Fibroblast of lung (primary cell): ENCODE results near the gene ABHD18. TPM values are rescaled to one million over a fixed set of nuclear protein-coding genes. Genes with fewer than 3 reads are reported as not detected.
"Not testable (repeated sequence)": the region's sequence is repeated elsewhere in the genome, so short reads cannot be mapped to it uniquely, and the experiment has no call there.

Source experiments
- DNase-seq, 2 donors: peaks; one replicate each; pipeline versions ENCODE4 v3.0.0 to v3.0.0-alpha.2; 2010; ENCODE audit warnings: low read depth in 2 of 2
- H2AFZ ChIP-seq: 2 replicates; pipeline ENCODE4 v1.5.1; 2012; ENCODE audit warnings: low read length, control low read depth, inconsistent platforms
- H3K27ac ChIP-seq: 2 replicates; pipeline ENCODE4 v1.5.1; 2011; ENCODE audit warnings: low read length, control low read depth; ENCODE audit not compliant: insufficient read depth
- H3K27me3 ChIP-seq: 2 replicates; pipeline ENCODE4 v1.5.1; 2011; ENCODE audit warnings: mild to moderate bottlenecking, low read length; ENCODE audit not compliant: control insufficient read depth, insufficient read depth
- H3K36me3 ChIP-seq: 2 replicates; pipeline ENCODE4 v1.5.1; 2011; ENCODE audit warnings: low read length; ENCODE audit not compliant: control insufficient read depth, insufficient read depth
- H3K4me1 ChIP-seq: 2 replicates; pipeline ENCODE4 v1.5.1; 2011; ENCODE audit warnings: low read length; ENCODE audit not compliant: control insufficient read depth, insufficient read depth; ENCODE audit errors: extremely low read depth
- H3K4me2 ChIP-seq: 2 replicates; pipeline ENCODE4 v1.5.1; 2011; ENCODE audit warnings: low read length, control low read depth; ENCODE audit not compliant: insufficient read depth; ENCODE audit errors: extremely low read depth
- H3K4me3 ChIP-seq, 4 experiments: fragments of 200-600 bp in 1 of 4; sonication (generic) in 1 of 4; replicated peaks in 1 of 4; 2 replicates each; pipeline ENCODE4 v1.5.1; 2011 to 2016; ENCODE audit warnings: low read length in 4 of 4, low read depth in 3 of 4, mild to moderate bottlenecking in 3 of 4, control low read depth in 2 of 4, inconsistent platforms in 1 of 4, mixed read lengths in 1 of 4; ENCODE audit not compliant: insufficient read depth in 1 of 4; ENCODE audit errors: control extremely low read depth in 1 of 4
- H3K79me2 ChIP-seq: 2 replicates; pipeline ENCODE4 v1.5.1; 2012; ENCODE audit warnings: mild to moderate bottlenecking, low read length, inconsistent platforms; ENCODE audit not compliant: control insufficient read depth, insufficient read depth
- H3K9ac ChIP-seq: 2 replicates; pipeline ENCODE4 v1.5.1; 2011; ENCODE audit warnings: mild to moderate bottlenecking, low read length, control low read depth; ENCODE audit not compliant: insufficient read depth
- H3K9me3 ChIP-seq: 2 replicates; pipeline ENCODE4 v1.5.1; 2012; ENCODE audit warnings: low read depth, low read length; ENCODE audit not compliant: control insufficient read depth, insufficient read depth
- H4K20me1 ChIP-seq: 2 replicates; pipeline ENCODE4 v1.5.1; 2011; ENCODE audit warnings: low read length; ENCODE audit not compliant: control insufficient read depth, insufficient read depth; ENCODE audit errors: extremely low read depth
- CTCF ChIP-seq, 2 donors: IDR thresholded peaks in 1 of 2; conservative IDR thresholded peaks in 1 of 2; 1 replicate in 1 of 2; 2 replicates in 1 of 2; pipeline ENCODE4 v1.5.1; 2011 to 2012; ENCODE audit warnings: low read length in 2 of 2, control low read depth in 1 of 2, inconsistent platforms in 1 of 2, low read depth in 1 of 2, mild to moderate bottlenecking in 1 of 2
- EZH2 ChIP-seq: IDR thresholded peaks from 2 replicates; pipeline ENCODE4 v1.5.1; 2012; ENCODE audit warnings: low read length, control low read depth, mild to moderate bottlenecking; ENCODE audit errors: missing control alignments
- polyA plus RNA-seq, 2 donors: library from polyadenylated mRNA; depleted of rRNA in 1 of 2; stranded (reverse) in 1 of 2; unstranded in 1 of 2; fragments of >200 nt; gene quantifications; 2 replicates each; pipeline ENCODE4 v1.2.1, GENCODE V29; 2011 to 2012; ENCODE audit warnings: missing spikeins in 1 of 2
- total RNA-seq: library from RNA; depleted of rRNA; stranded (reverse); fragments of >200 nt; gene quantifications from 2 replicates; pipeline ENCODE4 v1.2.1, GENCODE V29; 2014

Gene ABHD18
- total and polyA plus RNA-seq, 2 donors (not counting 1 experiment from before 2014, with no cell fraction given): 4.2 to 5.3 TPM

- no peak for DNase-seq
- Histone ChIP-seq H3K36me3 (no peaks in the 10 kb centered on the region), H3K27me3 (no peaks in the 10 kb centered on the region), H2AFZ (no peak overlapping the region), H4K20me1 (no peaks in the 10 kb centered on the region), H3K9ac (no peak overlapping the region), H3K4me3 (no peak overlapping the region), H3K4me2 (no peak overlapping the region), H3K9me3 (no peaks in the 10 kb centered on the region), H3K27ac (no peak overlapping the region), H3K79me2 (peaks cover 15% of the 10 kb centered on the region), H3K4me1 (peaks cover 2% of the 10 kb centered on the region)
- no peak for TF ChIP-seq CTCF (conservative IDR thresholded peaks at IDR 0.05 in 1 of 2, IDR thresholded peaks at IDR 0.05 in 1 of 2; ENCODE audit: low read depth in 1 of 2, low read length in 2 of 2)
Measured at GRCh38 chr4:127968586-127968985, 3.4 kb downstream of the ABHD18 start.

- not testable (repeated sequence) for H2AFZ ChIP-seq, DNase-seq
Measured at GRCh38 chr4:127970925-127971324, 5.7 kb downstream of the ABHD18 start.

GRCh38 chr4:127975121-127975770, 10.0 kb downstream of the ABHD18 start:
- DNase-seq: peak; percentile 14 to 78

More at GRCh38 chr4:127970925-127971324, 5.7 kb downstream of the ABHD18 start:
- not testable (repeated sequence) for H3K9ac ChIP-seq, H3K27ac ChIP-seq, H3K4me1 ChIP-seq, H3K4me3 ChIP-seq, H3K4me2 ChIP-seq, H4K20me1 ChIP-seq, H3K9me3 ChIP-seq, H3K27me3 ChIP-seq, H3K79me2 ChIP-seq, H3K36me3 ChIP-seq

More at GRCh38 chr4:127975121-127975770, 10.0 kb downstream of the ABHD18 start:
- Histone ChIP-seq H3K79me2 (no peaks in the 10 kb centered on the region), H3K9ac (no peak overlapping the region), H3K4me2 (no peak overlapping the region), H3K27me3 (no peaks in the 10 kb centered on the region), H3K4me1 (no peaks in the 10 kb centered on the region), H3K27ac (no peak overlapping the region), H3K36me3 (no peaks in the 10 kb centered on the region), H4K20me1 (no peaks in the 10 kb centered on the region), H3K4me3 (no peak overlapping the region), H2AFZ (no peak overlapping the region), H3K9me3 (no peaks in the 10 kb centered on the region)
- TF ChIP-seq CTCF (conservative IDR thresholded peaks at IDR 0.05 in 1 of 2, IDR thresholded peaks at IDR 0.05 in 1 of 2; ENCODE audit: low read depth in 1 of 2, low read length in 2 of 2) (no peak), EZH2 (no peak)
